GM21737 (cell line): ENCODE results near the gene GAMT.
"Not testable (repeated sequence)": the region's sequence is repeated elsewhere in the genome, so short reads cannot be mapped to it uniquely, and the experiment has no call there.

Source experiments
- ATAC-seq: cut with Tn5 transposase; IDR thresholded peaks from one replicate; pipeline ENCODE4 v1.9.1; 2021; ENCODE audit warnings: mild to moderate bottlenecking, moderate library complexity; ENCODE audit not compliant: unreplicated experiment

GAMT gene

GRCh38 chr19:1401138-1401888 lies at the start of gene GAMT:
GAMT (minus strand) TSS chr19:1401542; CDS start chr19:1401476, 66 bp downstream.
- no peak for ATAC-seq

DNA sequence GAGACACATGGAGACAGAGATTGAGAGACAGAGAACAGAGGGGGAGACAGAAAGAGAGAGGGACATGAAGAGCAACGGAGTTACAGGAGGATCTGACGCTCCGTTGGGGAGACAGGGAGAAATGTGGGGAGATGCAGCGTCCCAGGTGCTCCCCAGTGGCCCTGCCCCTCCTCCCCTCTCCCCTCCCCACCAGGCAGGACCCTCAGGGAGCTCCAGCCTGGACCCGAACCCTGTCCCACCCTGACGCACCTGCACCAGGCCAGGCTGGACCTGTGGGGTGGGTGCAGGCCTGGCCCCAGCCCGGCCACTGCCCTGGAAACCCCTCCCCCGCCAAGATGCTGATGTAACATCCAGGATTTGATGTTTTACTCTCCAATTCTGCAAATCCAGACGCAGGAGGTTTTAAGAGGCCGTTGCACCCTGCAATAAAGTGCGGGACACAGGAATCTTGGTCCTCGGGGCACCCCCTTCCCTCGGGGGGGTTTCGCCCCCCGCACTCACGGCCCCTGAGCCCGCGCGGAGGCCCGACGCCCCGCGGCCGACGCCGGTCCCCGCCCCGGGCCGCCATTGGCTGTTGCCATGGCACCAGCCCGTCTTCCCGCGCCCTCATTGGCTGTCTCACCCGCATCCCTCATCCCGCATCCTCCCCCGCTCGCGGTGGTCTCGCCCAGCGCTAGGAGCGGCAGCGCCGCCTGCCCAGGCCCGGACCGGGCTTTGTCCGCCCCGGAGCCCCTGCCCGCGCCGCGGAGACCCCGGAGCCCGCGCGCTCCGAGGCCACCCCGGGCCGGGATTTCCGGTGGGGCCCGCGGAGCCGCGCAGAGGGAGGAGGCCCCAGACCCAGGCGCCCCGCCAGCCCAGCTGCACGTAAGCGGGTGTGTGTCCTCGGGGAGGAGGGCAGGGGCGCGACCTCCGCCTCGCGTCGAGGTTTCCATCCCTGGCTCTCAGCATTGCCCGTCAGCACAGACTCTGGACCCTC lies 48.4 kb upstream of the GAMT start, which contains the start of gene APC2:
Gene APC2, plus strand, starts transcription at position 655 of the 976 bp plus-strand sequence. CDS start 2,881 bp downstream, outside the sequence.
- ATAC-seq = no peak

- no peak for ATAC-seq
Measured at GRCh38 chr19:1447944-1448343, 46.6 kb upstream of the GAMT start.

GRCh38 chr19:1447504-1447903 lies 46.2 kb upstream of the GAMT start:
- no peak for ATAC-seq

GRCh38 chr19:1446713-1447481 lies 45.6 kb upstream of the GAMT start:
- no peak for ATAC-seq

DNA sequence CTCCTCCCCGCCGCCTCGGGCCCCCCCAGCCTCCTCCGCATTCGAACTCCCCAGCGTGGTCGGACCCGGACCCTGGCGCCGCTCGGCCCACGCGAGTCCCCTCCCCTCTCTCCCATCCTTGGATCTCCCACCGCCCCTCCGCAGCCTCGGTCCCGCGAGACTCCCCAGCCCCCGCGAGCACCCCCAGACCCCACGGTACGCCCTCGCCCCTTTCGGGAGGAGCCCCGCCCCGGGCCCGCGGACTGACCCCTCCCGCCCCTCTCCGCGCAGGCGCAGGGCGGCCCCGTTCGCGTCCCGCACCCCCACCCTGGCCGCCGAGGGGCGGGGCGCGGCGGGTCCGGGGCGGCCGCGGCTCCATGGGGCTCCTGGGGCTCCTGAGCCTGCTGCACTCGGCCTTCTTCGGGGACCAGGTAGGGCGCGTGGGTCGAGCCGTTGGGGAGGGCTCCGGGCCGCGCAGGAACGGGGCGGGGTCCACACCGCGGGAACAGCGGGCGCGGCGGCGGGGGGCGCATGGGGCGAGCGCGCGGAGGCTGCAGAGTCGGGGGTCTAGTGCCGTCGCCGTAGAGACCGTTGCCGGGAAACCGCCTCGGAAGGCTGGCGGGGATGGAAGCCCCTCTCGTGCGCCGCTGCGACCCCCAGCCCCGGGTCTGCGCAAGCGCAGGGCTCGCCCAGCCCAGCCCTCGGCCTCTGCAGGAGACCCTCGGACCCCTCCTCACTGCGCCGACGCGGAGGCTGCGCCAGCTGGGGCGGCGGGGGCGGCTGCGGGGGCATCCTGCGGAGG lies 44.8 kb upstream of the GAMT start:
- ATAC-seq = no peak

DNA sequence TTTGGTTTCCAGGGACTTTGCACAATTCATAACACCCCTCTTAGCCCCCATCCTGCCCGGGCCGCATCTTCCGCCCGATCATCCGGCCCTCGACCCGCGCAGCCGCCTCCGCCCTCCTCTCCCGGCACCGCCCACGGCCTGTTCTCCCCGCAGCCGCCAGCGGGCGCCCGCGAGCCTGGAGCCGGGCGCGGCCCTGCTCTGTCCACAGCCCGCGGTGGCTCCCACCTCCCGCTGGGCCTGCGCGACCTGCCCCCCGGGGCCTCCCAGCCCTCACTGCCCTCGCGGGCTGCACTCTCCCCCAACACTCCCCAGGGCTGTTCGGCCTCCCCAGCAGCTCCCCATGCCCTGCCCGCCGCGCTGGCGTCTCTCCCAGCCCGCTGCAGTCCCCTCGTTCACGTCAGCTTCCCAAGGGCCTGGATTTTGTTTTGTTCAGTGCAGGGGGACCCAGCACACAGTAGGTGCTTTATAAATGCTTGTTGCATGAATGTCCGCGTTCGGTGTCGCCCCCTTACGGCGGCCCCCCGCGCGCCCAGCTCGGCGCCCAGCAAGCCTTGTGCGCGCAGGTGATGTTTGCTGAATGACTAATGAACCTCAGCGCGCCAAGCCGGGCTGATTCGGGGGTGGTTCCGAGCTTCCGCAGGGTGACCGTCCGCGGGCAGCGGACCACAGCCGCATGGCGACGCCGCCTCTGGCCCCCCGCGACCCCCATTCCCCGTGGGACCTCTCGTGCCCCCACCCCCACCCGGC lies 44.0 kb upstream of the GAMT start:
- peak; percentile 72 for ATAC-seq

- ATAC-seq = no peak
Measured at GRCh38 chr19:1441677-1442438, 40.5 kb upstream of the GAMT start.

GRCh38 chr19:1441022-1441426 lies 39.7 kb upstream of the GAMT start:
- no peak for ATAC-seq

DNA sequence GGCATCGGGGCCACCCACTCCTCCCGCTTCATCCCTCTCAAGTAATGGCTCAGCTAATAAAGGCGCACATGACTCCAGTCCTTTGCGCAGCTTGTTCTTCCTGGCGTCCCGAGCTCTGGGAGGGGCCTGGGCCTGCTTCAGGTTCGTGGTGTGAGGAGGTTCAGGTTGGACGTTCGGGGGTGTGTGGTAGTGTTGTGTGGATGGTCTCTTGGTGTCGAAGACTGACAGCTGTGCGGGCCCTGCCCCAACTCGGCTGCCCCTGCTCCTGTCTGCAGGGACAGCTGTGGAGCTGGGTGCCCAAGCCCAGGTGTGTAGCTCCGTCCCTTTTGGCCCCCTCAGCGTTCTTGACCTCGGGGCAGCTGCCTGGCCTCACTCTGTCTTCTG lies 39.1 kb upstream of the GAMT start:
- no peak for ATAC-seq

- ATAC-seq = not testable (repeated sequence)
Measured at GRCh38 chr19:1439525-1440417, 38.4 kb upstream of the GAMT start.

DNA sequence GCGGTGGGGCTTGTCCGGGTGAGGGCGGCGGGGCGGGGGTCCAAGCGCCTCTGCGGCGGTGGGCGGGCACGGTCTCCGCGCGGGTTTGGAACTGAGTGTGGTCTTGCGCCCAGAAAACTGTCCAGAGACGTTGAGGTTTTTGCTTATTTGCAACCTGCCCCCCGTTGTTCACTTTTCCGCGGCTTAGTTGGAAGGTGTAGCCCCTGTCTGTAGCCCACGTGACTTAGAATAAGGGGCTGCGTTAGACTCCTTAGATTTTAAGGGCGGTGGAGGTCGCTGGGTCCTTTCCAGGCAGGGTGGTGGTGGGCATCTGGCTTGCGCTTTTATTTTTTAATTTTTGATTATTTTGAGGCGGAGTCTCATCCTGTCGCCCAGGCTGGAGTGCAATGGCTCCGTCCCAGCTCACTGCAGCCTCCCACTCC lies 37.6 kb upstream of the GAMT start:
- ATAC-seq = peak; percentile 1

- ATAC-seq = peak; percentile 64
Measured at GRCh38 chr19:1438035-1438932, 36.9 kb upstream of the GAMT start, which contains the start of gene RPS15. RPS15 (plus strand) TSS chr19:1438396; CDS start chr19:1438426, 30 bp downstream.

GRCh38 chr19:1437609-1438008 lies 36.3 kb upstream of the GAMT start:
- ATAC-seq = no peak

DNA sequence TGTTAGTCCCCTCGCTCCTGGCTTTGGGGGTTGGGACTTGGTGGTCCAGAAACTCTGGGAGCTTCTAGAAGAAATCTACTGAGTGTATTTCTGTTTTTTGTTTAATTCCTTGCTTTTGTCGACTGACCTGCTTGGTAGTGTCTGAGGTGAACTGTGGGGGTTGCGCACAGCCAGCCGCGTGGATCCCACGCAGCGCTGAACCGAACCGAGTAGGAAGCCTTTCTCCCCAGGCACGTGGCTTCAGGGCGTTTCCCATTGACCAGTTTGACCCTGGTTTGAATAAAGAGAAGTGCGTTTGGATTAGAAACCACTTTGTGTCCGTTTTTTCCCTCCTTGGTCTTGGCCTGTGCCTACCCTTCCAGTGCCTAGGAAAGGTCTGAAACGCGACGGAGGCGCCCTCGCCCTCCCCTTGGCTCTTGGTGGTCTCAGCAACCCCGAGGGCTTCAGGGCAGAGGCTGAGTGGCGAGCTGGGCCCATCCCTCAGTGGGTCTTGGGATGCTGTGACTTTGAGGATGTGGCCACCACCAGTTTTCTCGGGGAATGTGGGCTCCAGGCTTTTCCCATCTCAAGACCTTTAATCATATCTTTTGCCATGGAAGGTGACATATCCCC lies 34.1 kb upstream of the GAMT start:
- no peak for ATAC-seq

- no peak for ATAC-seq
Measured at GRCh38 chr19:1434577-1435060, 33.3 kb upstream of the GAMT start.
